Measurements from ENCODE around the gene HRH1.
A peak's percentile ranks its signal among the peaks of the same experiment; 100 is the strongest.

HRH1 gene

GRCh38 chr3:11226042-11226370 lies 71.7 kb downstream of the HRH1 start:
- no peaks in the 10 kb centered on the region for H3K36me3 ChIP-seq (ENCODE audit: control insufficient read depth, insufficient read depth, low read length)
- no peak overlapping the region for H3K4me3 ChIP-seq (ENCODE audit: extremely low read depth, insufficient read depth, low read length, poor library complexity, severe bottlenecking)
- 94 to 99% methylated on average over 4 to 5 of the region's 6 CpGs for WGBS, 2 experiments (ENCODE audit: insufficient coverage in 2 of 2)
- peaks cover 5% of the 10 kb centered on the region for H3K4me1 ChIP-seq (ENCODE audit: control insufficient read depth, insufficient read depth, low read length, poor library complexity, severe bottlenecking)
- peak overlapping the region; percentile 6 for H3K27ac ChIP-seq (ENCODE audit: low read depth, low read length, severe bottlenecking)
- H3K9me3 ChIP-seq (ENCODE audit: control insufficient read depth, low read length) = no peaks in the 10 kb centered on the region

GRCh38 chr3:11228041-11228440 lies 73.7 kb downstream of the HRH1 start:
- WGBS, 2 experiments (ENCODE audit: insufficient coverage in 2 of 2) = 90 to 92% methylated on average over 2 of the region's 4 CpGs
- Histone ChIP-seq H3K27ac (ENCODE audit: low read depth, low read length, severe bottlenecking) (no peak overlapping the region), H3K9me3 (ENCODE audit: control insufficient read depth, low read length) (no peaks in the 10 kb centered on the region), H3K36me3 (ENCODE audit: control insufficient read depth, insufficient read depth, low read length) (no peaks in the 10 kb centered on the region), H3K4me3 (ENCODE audit: extremely low read depth, insufficient read depth, low read length, poor library complexity, severe bottlenecking) (no peak overlapping the region), H3K4me1 (ENCODE audit: control insufficient read depth, insufficient read depth, low read length, poor library complexity, severe bottlenecking) (peaks cover 5% of the 10 kb centered on the region)

GRCh38 chr3:11230125-11230524 lies 75.8 kb downstream of the HRH1 start:
- 88 to 89% methylated on average over 4 of the region's 4 CpGs for WGBS, 2 experiments (ENCODE audit: insufficient coverage in 2 of 2)

GRCh38 chr3:11230832-11231231 lies 76.5 kb downstream of the HRH1 start:
- no peak overlapping the region for H3K4me3 ChIP-seq (ENCODE audit: extremely low read depth, insufficient read depth, low read length, poor library complexity, severe bottlenecking)
- 58 to 60% methylated on average over 1 to 2 of the region's 3 CpGs for WGBS, 2 experiments (ENCODE audit: insufficient coverage in 2 of 2)
- no peaks in the 10 kb centered on the region for H3K9me3 ChIP-seq (ENCODE audit: control insufficient read depth, low read length)
- no peaks in the 10 kb centered on the region for H3K36me3 ChIP-seq (ENCODE audit: control insufficient read depth, insufficient read depth, low read length)
- H3K4me1 ChIP-seq (ENCODE audit: control insufficient read depth, insufficient read depth, low read length, poor library complexity, severe bottlenecking) = no peaks in the 10 kb centered on the region
- no peak overlapping the region for H3K27ac ChIP-seq (ENCODE audit: low read depth, low read length, severe bottlenecking)

More at GRCh38 chr3:11230125-11230524, 75.8 kb downstream of the HRH1 start:
- Histone ChIP-seq H3K9me3 (ENCODE audit: control insufficient read depth, low read length) (no peaks in the 10 kb centered on the region), H3K4me1 (ENCODE audit: control insufficient read depth, insufficient read depth, low read length, poor library complexity, severe bottlenecking) (peaks cover 4% of the 10 kb centered on the region), H3K27ac (ENCODE audit: low read depth, low read length, severe bottlenecking) (no peak overlapping the region), H3K36me3 (ENCODE audit: control insufficient read depth, insufficient read depth, low read length) (no peaks in the 10 kb centered on the region), H3K4me3 (ENCODE audit: extremely low read depth, insufficient read depth, low read length, poor library complexity, severe bottlenecking) (no peak overlapping the region)

- Histone ChIP-seq H3K36me3 (ENCODE audit: control insufficient read depth, insufficient read depth, low read length) (no peaks in the 10 kb centered on the region), H3K9me3 (ENCODE audit: control insufficient read depth, low read length) (no peaks in the 10 kb centered on the region), H3K4me1 (ENCODE audit: control insufficient read depth, insufficient read depth, low read length, poor library complexity, severe bottlenecking) (no peaks in the 10 kb centered on the region), H3K27ac (ENCODE audit: low read depth, low read length, severe bottlenecking) (no peak overlapping the region), H3K4me3 (ENCODE audit: extremely low read depth, insufficient read depth, low read length, poor library complexity, severe bottlenecking) (no peak overlapping the region)
- 83 to 87% methylated on average over 7 of the region's 8 CpGs for WGBS, 2 experiments (ENCODE audit: insufficient coverage in 2 of 2)
Measured at GRCh38 chr3:11235385-11235784, 81.1 kb downstream of the HRH1 start.

GRCh38 chr3:11236588-11237461 lies 82.5 kb downstream of the HRH1 start:
- H3K27ac ChIP-seq (ENCODE audit: low read depth, low read length, severe bottlenecking) = no peak overlapping the region
- no peak overlapping the region for H3K4me3 ChIP-seq (ENCODE audit: extremely low read depth, insufficient read depth, low read length, poor library complexity, severe bottlenecking)
- 89% methylated on average over 3 of the region's 8 CpGs; no CpG with 5 or more reads in 1 of the 2 experiments for WGBS, 2 experiments (ENCODE audit: insufficient coverage in 2 of 2)
- H3K36me3 ChIP-seq (ENCODE audit: control insufficient read depth, insufficient read depth, low read length) = no peaks in the 10 kb centered on the region
- no peaks in the 10 kb centered on the region for H3K9me3 ChIP-seq (ENCODE audit: control insufficient read depth, low read length)
- no peaks in the 10 kb centered on the region for H3K4me1 ChIP-seq (ENCODE audit: control insufficient read depth, insufficient read depth, low read length, poor library complexity, severe bottlenecking)

- peak overlapping the region; percentile 1 for H3K27ac ChIP-seq (ENCODE audit: low read depth, low read length, severe bottlenecking)
- H3K9me3 ChIP-seq (ENCODE audit: control insufficient read depth, low read length) = no peaks in the 10 kb centered on the region
- H3K4me1 ChIP-seq (ENCODE audit: control insufficient read depth, insufficient read depth, low read length, poor library complexity, severe bottlenecking) = no peaks in the 10 kb centered on the region
- WGBS, 2 experiments (ENCODE audit: insufficient coverage in 2 of 2) = 86% methylated on average over 1 of the region's 3 CpGs; no CpG with 5 or more reads in 1 of the 2 experiments
- no peak overlapping the region for H3K4me3 ChIP-seq (ENCODE audit: extremely low read depth, insufficient read depth, low read length, poor library complexity, severe bottlenecking)
- H3K36me3 ChIP-seq (ENCODE audit: control insufficient read depth, insufficient read depth, low read length) = no peaks in the 10 kb centered on the region
Measured at GRCh38 chr3:11238060-11238459, 83.8 kb downstream of the HRH1 start.

- WGBS, 2 experiments (ENCODE audit: insufficient coverage in 2 of 2) = 88% methylated on average over 1 of the region's 1 CpG; no CpG with 5 or more reads in 1 of the 2 experiments
- no peaks in the 10 kb centered on the region for H3K4me1 ChIP-seq (ENCODE audit: control insufficient read depth, insufficient read depth, low read length, poor library complexity, severe bottlenecking)
- H3K36me3 ChIP-seq (ENCODE audit: control insufficient read depth, insufficient read depth, low read length) = no peaks in the 10 kb centered on the region
- H3K9me3 ChIP-seq (ENCODE audit: control insufficient read depth, low read length) = no peaks in the 10 kb centered on the region
- H3K4me3 ChIP-seq (ENCODE audit: extremely low read depth, insufficient read depth, low read length, poor library complexity, severe bottlenecking) = no peak overlapping the region
- no peak overlapping the region for H3K27ac ChIP-seq (ENCODE audit: low read depth, low read length, severe bottlenecking)
Measured at GRCh38 chr3:11238880-11239279, 84.6 kb downstream of the HRH1 start.

- H3K4me1 ChIP-seq (ENCODE audit: control insufficient read depth, insufficient read depth, low read length, poor library complexity, severe bottlenecking) = no peaks in the 10 kb centered on the region
- WGBS, 2 experiments (ENCODE audit: insufficient coverage in 2 of 2) = 83% methylated on average over 1 of the region's 1 CpG; no CpG with 5 or more reads in 1 of the 2 experiments
- no peaks in the 10 kb centered on the region for H3K9me3 ChIP-seq (ENCODE audit: control insufficient read depth, low read length)
- no peak overlapping the region for H3K27ac ChIP-seq (ENCODE audit: low read depth, low read length, severe bottlenecking)
- no peak overlapping the region for H3K4me3 ChIP-seq (ENCODE audit: extremely low read depth, insufficient read depth, low read length, poor library complexity, severe bottlenecking)
- H3K36me3 ChIP-seq (ENCODE audit: control insufficient read depth, insufficient read depth, low read length) = no peaks in the 10 kb centered on the region
Measured at GRCh38 chr3:11239796-11240195, 85.5 kb downstream of the HRH1 start.

- Histone ChIP-seq H3K9me3 (ENCODE audit: control insufficient read depth, low read length) (no peaks in the 10 kb centered on the region), H3K4me3 (ENCODE audit: extremely low read depth, insufficient read depth, low read length, poor library complexity, severe bottlenecking) (no peak overlapping the region), H3K4me1 (ENCODE audit: control insufficient read depth, insufficient read depth, low read length, poor library complexity, severe bottlenecking) (no peaks in the 10 kb centered on the region), H3K27ac (ENCODE audit: low read depth, low read length, severe bottlenecking) (no peak overlapping the region), H3K36me3 (ENCODE audit: control insufficient read depth, insufficient read depth, low read length) (no peaks in the 10 kb centered on the region)
- 100% methylated on average over 1 of the region's 1 CpG for WGBS, 2 experiments (ENCODE audit: insufficient coverage in 2 of 2)
Measured at GRCh38 chr3:11240496-11240895, 86.2 kb downstream of the HRH1 start.

- Histone ChIP-seq H3K4me1 (ENCODE audit: control insufficient read depth, insufficient read depth, low read length, poor library complexity, severe bottlenecking) (peaks cover 7% of the 10 kb centered on the region), H3K27ac (ENCODE audit: low read depth, low read length, severe bottlenecking) (no peak overlapping the region), H3K36me3 (ENCODE audit: control insufficient read depth, insufficient read depth, low read length) (no peaks in the 10 kb centered on the region), H3K4me3 (ENCODE audit: extremely low read depth, insufficient read depth, low read length, poor library complexity, severe bottlenecking) (no peak overlapping the region), H3K9me3 (ENCODE audit: control insufficient read depth, low read length) (no peaks in the 10 kb centered on the region)
- 67 to 86% methylated on average over 1 of the region's 1 CpG for WGBS, 2 experiments (ENCODE audit: insufficient coverage in 2 of 2)
Measured at GRCh38 chr3:11244121-11244677, 89.9 kb downstream of the HRH1 start.

Data from mesodermal cell (in vitro differentiated cells).